Psoas muscle (tissue), 8 donors: Measurements from ENCODE around the gene FGF14. TPM values are rescaled to one million over a fixed set of nuclear protein-coding genes. Genes with fewer than 3 reads are reported as not detected.

ENCODE experiments used
- ATAC-seq, 4 donors: fragments of 200-7000 bp; cut with Tn5 transposase; one replicate each; pipeline ENCODE4 v1.9.1; 2020; ENCODE audit warnings: moderate library complexity in 3 of 4, mild to moderate bottlenecking in 2 of 4
- DNase-seq, 2 donors: peaks; one replicate each; pipeline ENCODE4 v3.0.0-alpha.2; 2020
- H3K27ac ChIP-seq: fragments of 200-600 bp; one replicate; pipeline ENCODE4 v1.8.0; 2022
- H3K27me3 ChIP-seq, 3 donors: fragments of 200-600 bp in 1 of 3; one replicate each; pipeline versions ENCODE4 v1.6.1 to v1.8.0; 2013 to 2022; ENCODE audit warnings: low read length in 2 of 3, mild to moderate bottlenecking in 2 of 3, moderate library complexity in 1 of 3; ENCODE audit not compliant: insufficient read depth in 3 of 3
- H3K36me3 ChIP-seq, 2 donors: fragments of 200-600 bp in 1 of 2; one replicate each; pipeline versions ENCODE4 v1.6.1 to v1.8.0; 2013 to 2022; ENCODE audit warnings: low read depth in 1 of 2, mild to moderate bottlenecking in 1 of 2, moderate library complexity in 1 of 2; ENCODE audit not compliant: insufficient read depth in 1 of 2
- H3K4me1 ChIP-seq: fragments of 200-600 bp; one replicate; pipeline ENCODE4 v1.8.0; 2022
- H3K4me3 ChIP-seq: fragments of 200-600 bp; one replicate; pipeline ENCODE4 v1.8.0; 2022; ENCODE audit warnings: mild to moderate bottlenecking
- H3K9me3 ChIP-seq: fragments of 200-600 bp; one replicate; pipeline ENCODE4 v1.8.0; 2022
- WGBS, 3 donors: extraction: QIAGEN DNeasy Blood & Tissue Kit; methylation state at CpG; one replicate each; pipeline versions ENCODE4 v1.1.6 to v1.1.7; 2013; 5-methylcytosine and 5-hydroxymethylcytosine counted together
- intact Hi-C, 2 donors: fragments of 100-400 bp; cut with DNase I; formaldehyde crosslinking; loops; one replicate each; pipeline versions ENCODE4 v1.11.0 to v1.14.2; 2022
- polyA plus RNA-seq, 3 donors: library from polyadenylated mRNA; stranded (reverse); fragments of 200-250 nt; gene quantifications; one replicate each; pipeline ENCODE4 v1.2.3, GENCODE V29; 2013
- total RNA-seq, 4 donors: library from RNA; stranded (reverse); fragmentation: NEBNext Ultra II Directional in 2 of 4; extraction: Animal tissue kit (Norgen Biotek cat#: 25700) in 2 of 4; gene quantifications; one replicate each; pipeline versions ENCODE4 v1.2.1 to v1.2.4, GENCODE V29; 2021 to 2023
- TF ChIP-seq, protein P1 (sequence below): fragments of 200-600 bp; IDR thresholded peaks from one replicate; pipeline ENCODE4 v1.8.0; 2022; ENCODE audit warnings: antibody characterized with exemption
- donor health status: healthy with polysubstance abuse.
- donor health status: DM: no; HTN: no; CAD: no; lungs with moderate emphysema.
- donor health status: Bipolar disorder and iron deficiency.
- donor health status: healthy.
- donor health status: DM: yes; HTN: yes; CAD: no.
- donor health status: DM: no; HTN: no; CAD: no.
- donor health status: DM: no; HTN: no; CAD: no.
- donor health status: DM: yes; HTN: yes; CAD: no.

The FGF14 gene
- total and polyA plus RNA-seq, 7 donors, result 0.01 to 0.05 (median 0.02) TPM; not detected in 4

GRCh38 chr13:102392481-102393209 lies 9.2 kb downstream of the FGF14 start:
- 83 to 86% (median 84%) methylated on average over 7 of the region's 7 CpGs for WGBS, 3 donors
- TF ChIP-seq, protein P1, sequence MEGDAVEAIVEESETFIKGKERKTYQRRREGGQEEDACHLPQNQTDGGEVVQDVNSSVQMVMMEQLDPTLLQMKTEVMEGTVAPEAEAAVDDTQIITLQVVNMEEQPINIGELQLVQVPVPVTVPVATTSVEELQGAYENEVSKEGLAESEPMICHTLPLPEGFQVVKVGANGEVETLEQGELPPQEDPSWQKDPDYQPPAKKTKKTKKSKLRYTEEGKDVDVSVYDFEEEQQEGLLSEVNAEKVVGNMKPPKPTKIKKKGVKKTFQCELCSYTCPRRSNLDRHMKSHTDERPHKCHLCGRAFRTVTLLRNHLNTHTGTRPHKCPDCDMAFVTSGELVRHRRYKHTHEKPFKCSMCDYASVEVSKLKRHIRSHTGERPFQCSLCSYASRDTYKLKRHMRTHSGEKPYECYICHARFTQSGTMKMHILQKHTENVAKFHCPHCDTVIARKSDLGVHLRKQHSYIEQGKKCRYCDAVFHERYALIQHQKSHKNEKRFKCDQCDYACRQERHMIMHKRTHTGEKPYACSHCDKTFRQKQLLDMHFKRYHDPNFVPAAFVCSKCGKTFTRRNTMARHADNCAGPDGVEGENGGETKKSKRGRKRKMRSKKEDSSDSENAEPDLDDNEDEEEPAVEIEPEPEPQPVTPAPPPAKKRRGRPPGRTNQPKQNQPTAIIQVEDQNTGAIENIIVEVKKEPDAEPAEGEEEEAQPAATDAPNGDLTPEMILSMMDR, result no peak
- H3K4me1 ChIP-seq, result no peaks in the 10 kb centered on the region
- intact Hi-C loops, result no loop called here
- no peak for DNase-seq
- H3K4me3 ChIP-seq, result no peak overlapping the region
- no peak overlapping the region for H3K27ac ChIP-seq
- no peaks in the 10 kb centered on the region for H3K36me3 ChIP-seq
- no peaks in the 10 kb centered on the region for H3K9me3 ChIP-seq
- H3K27me3 ChIP-seq, result peaks cover 0 to 5% (median 0%) of the 10 kb centered on the region in 3 donors
- no peak for ATAC-seq

DNA sequence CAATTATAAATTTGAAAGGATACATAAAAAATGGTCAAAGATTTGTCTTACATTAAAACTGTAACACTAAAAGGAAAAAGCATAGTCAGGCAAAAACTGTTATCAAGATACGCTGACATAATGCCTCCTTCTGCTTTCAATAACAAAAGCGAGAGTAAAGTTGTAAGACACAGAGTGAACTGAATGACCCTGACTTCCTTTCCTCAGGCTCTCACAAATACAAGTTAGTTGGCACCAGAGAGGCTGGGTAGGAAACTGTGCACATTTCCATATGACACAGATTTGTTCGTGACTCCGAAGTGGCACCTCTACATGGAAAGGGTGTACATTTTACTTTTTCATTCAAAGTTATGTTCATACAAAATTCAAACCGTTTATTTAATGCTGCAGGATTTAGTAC lies 15.4 kb downstream of the FGF14 start:
- Histone ChIP-seq H3K9me3 (no peaks in the 10 kb centered on the region), H3K4me3 (no peak overlapping the region), H3K27ac (no peak overlapping the region), H3K27me3 (no peaks in the 10 kb centered on the region), H3K4me1 (no peaks in the 10 kb centered on the region), H3K36me3 (no peaks in the 10 kb centered on the region)
- no peak for ATAC-seq
- intact Hi-C loops, result no loop called here
- DNase-seq, result no peak
- 66 to 69% (median 68%) methylated on average over 5 of the region's 5 CpGs for WGBS, 3 donors
- TF ChIP-seq, protein P1, result no peak

- intact Hi-C loops, result no loop called here
- TF ChIP-seq, protein P1, result no peak
- Histone ChIP-seq H3K36me3 (no peaks in the 10 kb centered on the region), H3K4me3 (no peak overlapping the region), H3K27ac (no peak overlapping the region), H3K4me1 (no peaks in the 10 kb centered on the region), H3K27me3 (peaks cover 0 to 2% (median 0%) of the 10 kb centered on the region in 3 donors), H3K9me3 (no peaks in the 10 kb centered on the region)
- ATAC-seq, result no peak
- no peak for DNase-seq
- 53 to 75% (median 56%) methylated on average over 1 of the region's 1 CpG for WGBS, 3 donors
Observed at GRCh38 chr13:102380012-102380411, 21.8 kb downstream of the FGF14 start.

- intact Hi-C loops, result no loop called here
- no peaks in the 10 kb centered on the region for H3K36me3 ChIP-seq
- DNase-seq (no peak), ATAC-seq (no peak)
- TF ChIP-seq, protein P1, result no peak
- 80 to 96% (median 89%) methylated on average over 1 of the region's 1 CpG for WGBS, 3 donors
- no peak overlapping the region for H3K27ac ChIP-seq
- no peak overlapping the region for H3K4me3 ChIP-seq
- H3K9me3 ChIP-seq, result no peaks in the 10 kb centered on the region
- H3K27me3 ChIP-seq, result peaks cover 0 to 2% (median 0%) of the 10 kb centered on the region in 3 donors
- H3K4me1 ChIP-seq, result no peaks in the 10 kb centered on the region
Observed at GRCh38 chr13:102376318-102376717, 25.5 kb downstream of the FGF14 start.

DNA sequence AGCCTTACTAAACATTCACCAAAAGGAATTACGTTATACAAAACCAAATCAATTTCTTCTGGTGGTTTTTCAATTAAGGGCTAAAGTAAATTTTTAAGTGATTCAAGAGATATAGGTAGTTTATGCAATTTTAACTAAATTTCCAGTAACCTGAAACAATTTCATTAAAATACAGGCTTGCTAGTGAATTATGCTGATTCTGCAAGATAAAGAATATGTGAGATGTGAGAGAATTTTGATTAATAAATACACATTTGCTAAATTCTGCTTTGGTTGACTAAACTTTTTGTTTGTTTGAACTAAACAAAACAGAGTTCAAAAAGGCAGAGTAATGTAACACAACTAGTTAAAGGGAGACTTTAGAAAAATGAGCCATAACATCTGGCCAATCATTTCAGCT lies 27.1 kb downstream of the FGF14 start:
- Histone ChIP-seq H3K36me3 (no peaks in the 10 kb centered on the region), H3K4me1 (no peaks in the 10 kb centered on the region), H3K27ac (no peak overlapping the region), H3K9me3 (no peaks in the 10 kb centered on the region), H3K27me3 (peaks cover 0 to 2% (median 0%) of the 10 kb centered on the region in 3 donors), H3K4me3 (no peak overlapping the region)
- no peak for ATAC-seq
- 66 to 78% (median 71%) methylated on average over 1 of the region's 1 CpG for whole genome bisulfite sequencing, 3 donors
- no peak for DNase-seq
- intact Hi-C loops, result no loop called here
- TF ChIP-seq, protein P1, result no peak
